GM18499 (cell line): ENCODE data around the gene TAF9.
A peak's percentile ranks its signal among the peaks of the same experiment; 100 is the strongest.
"Not testable (repeated sequence)": the region's sequence is repeated elsewhere in the genome, so short reads cannot be mapped to it uniquely, and the experiment has no call there.

Experiments used
- ATAC-seq: cut with Tn5 transposase; IDR thresholded peaks from one replicate; pipeline ENCODE4 v1.9.1; 2021; ENCODE audit warnings: moderate number of reproducible peaks; ENCODE audit not compliant: insufficient read depth, unreplicated experiment

Gene TAF9, protein sequence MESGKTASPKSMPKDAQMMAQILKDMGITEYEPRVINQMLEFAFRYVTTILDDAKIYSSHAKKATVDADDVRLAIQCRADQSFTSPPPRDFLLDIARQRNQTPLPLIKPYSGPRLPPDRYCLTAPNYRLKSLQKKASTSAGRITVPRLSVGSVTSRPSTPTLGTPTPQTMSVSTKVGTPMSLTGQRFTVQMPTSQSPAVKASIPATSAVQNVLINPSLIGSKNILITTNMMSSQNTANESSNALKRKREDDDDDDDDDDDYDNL

DNA sequence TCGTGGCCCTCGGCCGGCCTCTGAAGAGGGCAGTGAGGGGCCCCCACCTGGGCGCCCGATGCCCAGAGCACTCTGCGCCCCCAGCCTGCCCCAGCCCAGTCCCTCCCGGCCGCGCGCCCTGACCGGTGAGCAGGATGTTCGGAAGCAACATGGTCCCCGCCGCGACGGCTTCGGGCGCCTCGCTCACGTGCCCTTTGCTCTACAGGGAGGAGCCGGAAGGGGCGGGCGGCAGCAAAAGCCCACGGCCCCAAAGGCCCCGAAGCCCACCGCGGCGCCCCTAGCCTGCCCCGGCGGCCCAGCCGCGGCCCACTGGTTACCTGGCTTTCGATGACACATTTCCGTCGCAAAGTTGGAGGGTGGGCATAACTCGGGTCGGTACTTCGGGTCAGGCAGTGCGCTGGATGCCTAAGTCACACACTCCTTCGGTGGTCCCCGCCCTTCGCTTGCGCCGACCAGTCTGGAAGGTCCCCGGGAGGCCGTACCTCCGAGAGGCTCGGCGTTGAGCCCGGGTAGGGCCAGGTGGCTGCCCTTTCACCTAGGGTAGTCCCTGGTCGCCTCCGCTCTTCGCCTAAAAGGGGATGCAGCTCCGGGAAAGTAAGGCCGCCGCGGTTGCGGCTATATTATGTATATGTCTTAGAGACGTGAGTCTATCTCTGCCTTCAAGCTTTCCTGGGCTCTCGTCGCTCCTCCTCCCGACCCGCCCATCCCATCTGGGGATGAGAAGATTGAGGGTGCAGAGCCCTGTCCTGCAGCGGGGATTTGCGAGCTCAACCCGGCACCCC lies at the start of gene TAF9, which contains the start of the genes AK6 and RAD17:
Gene TAF9 (minus strand): TSS at position 181 of the 782 bp plus-strand sequence. CDS start 3,783 bp downstream, outside the sequence.
Gene AK6 (minus strand): TSS at position 181 of the 782 bp plus-strand sequence. CDS start 30 bp downstream, at position 151.
Gene RAD17 (plus strand): TSS at position 479 of the 782 bp plus-strand sequence. CDS start 2,391 bp downstream, outside the sequence.
- peak; percentile 75 for ATAC-seq

DNA sequence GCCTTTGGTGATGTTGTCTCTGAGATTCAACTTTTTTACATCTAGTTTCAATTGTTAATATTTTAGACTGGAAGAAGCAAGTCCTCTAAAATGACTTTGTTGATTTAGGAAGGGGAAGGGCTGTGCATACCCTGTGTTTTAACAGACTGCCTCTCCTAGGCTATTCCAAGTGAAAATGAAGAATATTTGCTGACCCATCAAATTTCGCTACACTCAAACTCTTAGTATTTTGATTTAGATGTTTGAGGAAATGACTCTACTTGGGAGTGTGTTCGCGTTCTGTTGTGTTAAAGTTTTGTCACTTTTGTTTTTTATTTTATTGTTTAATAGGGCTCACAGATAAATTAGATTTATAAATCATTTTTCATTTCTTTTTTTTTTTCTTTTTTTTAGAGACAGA lies 49.2 kb upstream of the TAF9 start:
- no peak for ATAC-seq

DNA sequence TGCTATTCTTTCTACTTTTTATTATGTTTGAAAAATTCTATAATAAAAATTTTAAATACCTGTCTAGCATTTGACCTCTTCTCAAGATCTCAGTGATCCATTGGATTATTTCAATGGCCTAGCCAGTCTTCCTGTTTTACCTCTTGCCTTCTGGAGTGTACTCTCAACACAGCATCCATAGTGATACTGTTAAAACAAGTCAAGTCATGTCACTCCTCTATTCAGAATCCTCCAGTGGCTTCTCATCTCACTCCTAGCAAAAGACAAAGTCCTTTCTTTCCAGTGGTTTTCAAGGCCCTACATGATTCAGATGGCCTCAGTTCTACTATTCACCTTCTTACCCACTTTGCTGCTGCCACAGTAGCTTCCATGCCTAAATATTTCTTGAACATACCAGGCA lies 47.4 kb upstream of the TAF9 start:
- ATAC-seq: no peak

DNA sequence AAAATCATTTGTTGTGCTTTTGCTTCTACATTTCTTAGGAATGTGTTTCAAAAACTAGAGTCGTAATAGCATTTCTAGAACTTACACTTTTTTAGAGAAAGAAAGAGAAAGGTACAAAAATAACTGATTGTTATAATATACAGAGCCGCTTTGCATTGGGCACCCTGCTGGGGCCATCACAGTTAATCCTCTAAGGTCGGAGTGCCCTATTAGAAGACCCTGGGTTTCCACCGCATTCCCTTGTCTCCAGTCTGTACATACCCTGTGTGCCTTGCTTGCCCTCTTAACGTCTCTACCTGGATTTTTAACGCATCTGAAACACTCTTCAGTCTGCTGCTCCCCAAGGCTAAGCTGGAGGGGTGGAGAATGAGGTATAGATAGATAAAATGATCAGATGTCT lies 46.9 kb upstream of the TAF9 start:
- ATAC-seq: no peak

DNA sequence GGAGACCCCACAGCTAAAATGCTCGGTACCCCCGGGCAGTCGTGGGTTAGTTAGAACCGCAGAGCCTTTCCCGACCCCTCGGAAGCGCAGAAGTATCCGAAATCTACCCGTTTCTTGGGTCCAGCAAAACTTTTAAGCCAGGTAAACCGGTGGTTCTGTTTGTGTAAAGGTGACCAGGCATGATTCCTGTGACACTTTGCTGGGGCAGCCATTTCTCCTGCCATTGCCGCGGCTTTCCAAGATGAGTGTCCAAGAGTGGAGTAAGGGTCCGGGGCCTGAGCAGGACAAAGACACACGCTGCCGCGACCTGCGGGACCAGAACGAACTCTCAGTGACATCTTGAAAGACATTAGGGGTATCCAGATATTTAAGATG lies 46.3 kb upstream of the TAF9 start:
- no peak for ATAC-seq

DNA sequence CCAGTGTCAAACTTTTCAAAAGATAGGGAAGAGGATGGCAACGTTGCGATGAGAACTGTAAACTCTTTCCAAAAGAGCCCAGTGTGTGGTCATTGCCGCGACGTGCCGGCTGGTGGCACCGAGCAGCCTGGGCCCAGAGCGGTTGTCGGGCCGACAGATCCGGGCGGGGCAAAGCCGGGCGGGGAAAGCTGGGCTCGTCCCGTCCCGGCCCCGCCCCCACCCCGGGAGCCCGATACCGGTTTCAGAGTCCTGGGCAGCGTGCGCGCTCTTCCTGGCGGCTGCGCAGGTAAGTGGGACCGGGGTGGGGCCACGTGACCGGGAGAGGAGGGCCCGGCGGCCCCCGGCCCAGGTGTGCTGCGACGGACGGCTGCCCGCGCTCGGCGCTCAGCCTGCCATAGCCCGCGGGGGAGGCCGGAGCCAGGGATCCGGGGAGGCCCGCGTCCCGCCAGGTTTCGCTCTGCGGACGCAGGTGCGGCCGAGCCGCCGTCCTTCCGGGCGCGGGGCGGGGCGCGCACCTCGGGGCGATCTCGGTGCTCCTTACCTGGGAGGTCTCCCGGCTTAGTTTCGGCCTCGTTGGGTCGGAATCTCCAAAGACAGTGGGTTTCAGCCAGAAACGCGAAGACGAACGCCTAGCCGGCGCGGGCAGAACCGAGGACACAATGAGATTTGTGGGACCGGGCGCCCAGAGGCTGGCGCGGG lies 45.7 kb upstream of the TAF9 start, which contains the start of gene MARVELD2:
Gene MARVELD2 (plus strand): TSS at position 232 of the 699 bp plus-strand sequence. CDS start 4,270 bp downstream, outside the sequence.
- ATAC-seq: no peak

DNA sequence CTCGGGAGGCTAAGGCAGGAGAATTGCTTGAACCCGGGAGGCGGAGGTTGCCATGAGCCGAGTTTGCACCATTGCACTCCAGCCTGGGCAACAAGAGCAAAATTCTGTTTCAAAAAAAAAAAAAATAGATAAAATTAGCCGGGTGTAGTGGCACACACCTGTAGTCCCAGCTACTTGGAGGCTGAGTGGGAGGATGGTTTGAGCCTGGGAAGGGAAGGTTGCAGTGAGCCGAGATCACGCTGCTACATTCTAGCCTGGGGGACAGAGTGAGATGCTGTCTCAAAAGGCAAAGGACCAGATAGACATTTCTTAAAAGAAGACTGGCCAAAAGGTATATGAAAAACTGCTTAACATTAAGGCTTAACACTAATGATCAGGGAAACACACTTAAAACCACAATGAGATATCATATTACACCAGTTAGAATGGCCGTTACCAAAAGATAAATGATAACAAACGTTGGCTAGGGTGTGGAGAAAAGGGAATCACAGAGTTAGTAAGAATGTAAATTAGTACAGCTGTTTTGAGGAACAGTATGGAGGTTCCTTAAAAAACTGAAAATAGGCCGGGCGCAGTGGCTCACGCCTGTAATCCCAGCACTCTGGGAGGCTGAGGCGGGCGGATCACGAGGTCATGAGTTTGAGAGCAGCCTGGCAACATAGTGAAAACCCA lies 35.5 kb upstream of the TAF9 start:
- no peak for ATAC-seq

DNA sequence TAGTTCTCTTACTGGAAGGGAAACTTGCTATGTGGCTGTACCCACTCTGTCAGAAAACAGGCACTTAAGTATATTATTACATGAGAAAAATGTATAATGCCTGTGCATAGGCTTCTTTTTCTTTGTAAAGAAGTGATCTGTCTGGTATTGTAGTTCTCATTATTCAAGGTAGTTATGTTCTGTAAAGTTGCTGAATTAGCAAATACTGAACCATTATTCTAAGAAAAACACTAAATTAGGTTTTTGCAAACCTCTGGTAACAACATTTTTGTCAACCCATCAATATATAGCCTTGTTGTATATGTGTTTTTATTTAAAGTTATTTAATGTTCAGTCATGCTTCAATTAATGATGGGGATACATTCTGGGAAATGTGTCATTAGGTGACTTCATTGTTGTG lies 9.1 kb upstream of the TAF9 start:
- no peak for ATAC-seq

DNA sequence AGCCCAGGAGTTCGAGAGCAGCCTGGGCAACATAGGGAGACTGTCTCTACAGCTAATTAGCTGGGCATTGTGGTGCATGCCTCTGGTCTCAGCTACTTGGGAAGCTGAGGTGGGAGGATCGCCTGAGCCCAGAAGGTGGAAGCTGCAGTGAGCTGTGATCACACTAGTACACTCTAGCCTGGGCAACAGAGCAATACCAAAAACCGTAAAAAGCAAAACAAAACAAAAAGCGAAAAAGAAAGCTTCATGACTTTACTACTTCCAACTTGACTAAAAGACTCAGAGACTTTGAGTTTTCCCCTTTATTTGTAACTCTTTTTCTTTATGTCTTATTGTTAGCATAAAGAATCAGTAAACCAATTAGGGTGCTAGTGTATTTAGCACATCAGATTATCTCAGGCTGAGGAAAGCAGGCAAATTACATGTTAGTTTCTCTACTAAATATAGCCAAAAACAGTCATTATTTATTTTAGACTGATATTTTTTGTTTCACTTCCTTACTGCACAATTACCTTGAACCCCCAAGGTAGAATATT lies 5.7 kb upstream of the TAF9 start:
- peak; percentile 46 for ATAC-seq

DNA sequence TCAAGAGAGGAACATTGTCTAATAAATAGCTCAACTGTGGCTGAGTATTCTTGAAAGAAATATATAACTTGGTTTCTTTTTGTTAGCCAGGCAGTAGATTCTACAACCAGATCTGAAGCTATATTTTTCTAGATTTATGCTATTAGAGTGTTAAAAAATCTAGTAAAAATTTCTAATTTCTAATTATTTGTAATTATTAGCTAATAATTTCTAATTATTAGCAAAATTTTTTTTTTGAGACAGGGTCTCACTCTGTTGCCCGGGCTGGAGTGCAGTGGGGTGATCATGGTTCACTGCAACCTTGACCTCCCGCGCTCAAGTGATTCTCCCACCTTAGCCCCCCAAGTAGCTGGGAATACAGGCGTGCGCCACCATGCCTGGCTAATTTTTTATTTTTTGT lies 3.1 kb upstream of the TAF9 start:
- no peak for ATAC-seq

DNA sequence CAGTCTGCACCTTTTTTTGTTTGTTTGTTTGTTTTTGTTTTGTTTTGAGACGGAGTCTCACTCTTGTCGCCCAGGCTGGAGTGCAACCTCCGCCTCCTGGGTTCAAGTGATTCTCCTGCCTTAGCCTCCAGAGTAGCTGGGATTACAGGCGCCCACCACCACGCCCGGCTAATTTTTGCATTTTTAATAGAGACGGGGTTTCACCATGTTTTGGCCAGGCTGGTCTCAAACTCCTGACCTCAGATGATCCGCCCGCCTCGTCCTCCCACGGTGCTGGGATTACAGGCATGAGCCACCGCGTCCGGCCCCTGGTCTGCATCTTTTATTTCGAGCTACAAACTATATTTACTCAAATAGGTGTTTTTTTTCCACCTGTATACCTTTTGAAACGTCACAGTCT lies 1.0 kb upstream of the TAF9 start:
- not testable (repeated sequence) for ATAC-seq

DNA sequence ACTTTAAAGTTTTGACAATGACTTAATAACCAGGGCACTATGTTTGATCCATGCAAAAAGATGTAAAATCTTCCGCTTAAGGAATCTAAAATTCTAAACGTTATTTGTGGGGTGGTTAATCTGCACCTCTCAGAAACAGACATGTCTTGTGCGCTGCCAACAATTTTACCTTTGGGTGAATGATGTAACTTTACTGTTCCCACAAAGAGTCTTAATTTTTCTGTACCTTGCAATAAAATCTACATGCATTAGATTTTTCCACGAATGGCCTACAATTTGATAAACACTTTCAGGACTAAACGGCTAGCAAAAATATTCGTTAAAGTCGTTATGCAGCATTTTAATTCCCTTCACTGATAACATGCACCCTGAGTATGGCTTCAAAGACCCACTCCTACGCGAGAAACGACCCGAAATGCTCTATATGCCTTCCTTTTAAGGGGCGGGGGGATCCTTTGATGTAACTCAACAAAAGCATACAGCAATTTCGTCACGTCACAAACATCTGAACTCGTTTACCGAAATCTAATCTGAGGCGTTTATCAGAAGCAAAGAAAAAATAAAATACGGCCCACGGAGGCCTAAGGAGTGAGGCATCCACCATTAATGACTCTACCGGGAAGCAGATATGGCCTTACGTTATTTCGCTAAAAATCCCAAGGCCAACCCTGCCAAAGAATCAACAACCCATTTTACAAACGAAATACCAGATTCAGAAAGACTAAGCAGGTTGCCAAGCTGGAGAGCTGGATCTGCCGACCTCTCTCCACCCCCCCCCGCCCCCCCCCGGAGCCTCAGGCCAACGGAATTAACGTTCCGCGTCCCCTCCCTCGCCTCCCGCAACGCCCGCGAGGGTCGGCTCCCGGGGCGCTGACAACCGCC lies 621 bp downstream of the TAF9 start:
- peak; percentile 9 for ATAC-seq

DNA sequence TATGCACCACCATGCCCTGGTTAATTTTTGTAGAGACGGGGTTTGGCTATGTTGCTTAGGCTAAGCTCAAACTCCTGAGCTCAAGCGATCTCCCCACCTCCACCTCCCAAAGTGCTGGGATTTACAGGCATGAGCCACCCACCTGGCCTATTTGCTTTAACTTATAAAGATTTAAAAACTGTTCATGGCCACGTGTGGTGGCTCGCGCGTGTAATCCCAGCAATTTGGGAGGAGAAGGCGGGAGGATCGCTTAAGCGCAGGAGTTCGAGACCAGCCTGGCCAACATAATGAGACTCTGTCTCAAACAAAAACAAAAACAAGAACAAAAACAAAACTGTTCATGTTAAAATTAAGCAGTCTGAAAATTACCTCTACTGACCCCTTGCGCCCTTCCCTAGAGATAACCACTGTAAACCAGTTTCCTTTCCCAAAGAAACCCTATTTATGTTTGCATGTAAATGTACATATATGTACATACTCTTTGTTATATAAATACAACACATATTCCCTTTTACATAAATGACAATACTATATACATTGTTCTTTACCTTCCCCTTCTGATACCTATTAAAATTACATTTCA lies 1.5 kb downstream of the TAF9 start:
- ATAC-seq: no peak

DNA sequence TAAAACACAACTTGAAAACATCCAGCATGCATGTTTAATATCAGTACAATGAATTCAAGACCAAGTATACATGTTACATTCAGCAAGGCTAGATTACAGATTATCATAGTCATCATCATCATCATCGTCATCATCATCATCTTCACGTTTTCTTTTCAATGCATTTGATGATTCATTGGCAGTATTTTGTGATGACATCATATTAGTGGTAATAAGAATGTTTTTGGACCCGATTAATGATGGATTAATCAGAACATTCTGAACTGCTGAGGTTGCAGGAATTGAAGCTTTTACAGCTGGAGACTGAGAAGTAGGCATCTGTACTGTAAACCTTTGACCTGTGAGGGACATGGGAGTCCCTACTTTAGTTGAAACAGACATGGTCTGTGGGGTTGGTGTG lies 4.5 kb downstream of the TAF9 start:
- ATAC-seq: no peak

DNA sequence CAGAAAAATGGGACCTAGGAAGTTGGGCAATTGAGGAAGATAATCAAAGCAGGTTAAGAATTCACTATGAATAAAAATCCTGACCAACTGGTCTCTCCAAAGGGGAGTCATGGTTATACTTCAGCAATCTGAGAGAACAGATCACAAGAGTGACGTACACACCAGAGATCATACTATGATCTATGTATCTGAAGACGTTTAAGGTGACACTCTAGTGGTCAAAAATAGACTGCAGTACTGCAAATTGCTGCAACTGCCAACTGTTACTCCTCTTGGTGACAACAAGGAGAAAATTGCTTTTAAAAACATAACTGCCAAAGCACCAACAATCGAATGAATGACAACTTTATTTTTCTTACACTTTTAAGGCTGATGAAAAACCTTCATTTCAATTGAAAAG lies 4.9 kb downstream of the TAF9 start:
- ATAC-seq: no peak

DNA sequence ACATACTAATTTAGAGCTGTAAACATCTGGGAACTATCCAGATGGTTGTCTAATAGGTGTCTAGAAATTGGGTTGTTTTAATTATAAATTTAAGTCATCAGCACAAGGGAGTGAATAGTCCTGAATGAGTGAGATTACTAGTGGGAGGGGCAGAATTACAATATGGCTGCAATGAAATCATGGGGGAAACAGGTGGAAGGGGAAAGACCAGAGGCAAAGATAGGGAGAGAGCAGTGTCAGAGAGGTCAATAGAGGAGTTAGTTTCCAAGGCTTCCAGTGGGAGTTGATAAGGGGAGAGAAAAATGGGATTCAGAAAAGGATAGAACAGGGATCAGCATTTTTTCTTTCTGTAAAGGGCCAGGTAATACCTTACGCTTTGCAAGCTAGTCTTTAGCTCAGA lies 8.9 kb downstream of the TAF9 start:
- ATAC-seq: no peak

DNA sequence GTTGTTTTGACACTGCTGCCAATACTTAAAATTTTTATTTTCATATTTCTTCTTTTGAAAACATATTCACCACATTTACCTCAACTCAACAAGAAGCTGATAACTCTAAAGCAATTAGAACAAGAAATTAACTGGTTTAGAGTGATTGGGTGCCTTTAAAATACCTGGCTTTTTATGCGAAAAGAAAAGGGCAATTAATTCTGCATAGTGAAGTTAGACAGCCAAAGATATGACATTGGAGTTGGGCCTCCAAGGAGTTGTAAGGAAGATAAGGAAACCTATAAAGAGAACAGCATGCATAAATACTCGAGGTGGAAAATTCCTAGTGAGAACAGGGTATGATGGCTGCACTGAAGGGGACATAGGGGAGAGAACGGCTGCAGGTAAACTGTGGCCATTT lies 9.6 kb downstream of the TAF9 start:
- ATAC-seq: no peak

DNA sequence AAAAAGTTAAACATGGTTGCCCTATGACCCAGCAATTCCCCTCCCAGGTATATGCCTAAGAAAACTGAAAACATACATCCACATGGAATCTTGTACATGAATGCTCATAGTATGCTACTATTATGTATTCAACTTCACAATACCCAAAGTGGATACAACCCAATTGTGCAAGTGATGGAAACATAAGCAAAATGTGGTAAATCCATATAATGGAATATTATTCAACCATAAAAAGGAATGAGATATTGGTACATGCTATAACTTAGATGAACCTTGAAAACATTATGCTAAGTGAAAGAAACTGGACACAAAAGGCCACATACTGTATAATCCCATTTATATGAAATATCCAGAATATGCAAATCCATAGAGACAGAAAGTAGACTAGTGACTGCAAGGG lies 18.7 kb downstream of the TAF9 start:
- no peak for ATAC-seq

DNA sequence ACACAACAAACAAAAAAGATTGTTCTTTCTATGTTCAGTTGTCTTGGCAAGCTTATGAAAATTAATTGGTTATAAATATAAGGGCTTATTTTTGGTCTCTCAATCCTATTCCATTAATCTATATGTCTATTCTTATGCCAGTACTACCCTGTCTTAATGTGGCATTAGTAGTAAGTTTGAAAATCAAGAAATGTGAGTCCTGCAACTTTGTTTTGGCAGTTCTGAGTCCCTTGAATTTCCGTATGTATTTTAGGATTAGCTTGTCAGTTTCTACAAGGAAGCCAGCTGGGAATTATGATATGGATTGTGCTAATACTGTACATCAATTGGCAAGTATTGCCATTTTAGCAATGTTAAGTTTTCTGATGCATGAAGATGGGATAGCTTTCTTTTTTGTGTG lies 26.2 kb downstream of the TAF9 start:
- ATAC-seq: no peak
